B cell (primary cell): ENCODE measurements around the gene SECTM1.

Experiments used
- EZH2 ChIP-seq: IDR thresholded peaks from 2 replicates; pipeline ENCODE4 v1.6.1; 2012; ENCODE audit warnings: borderline replicate concordance, low read depth, mild to moderate bottlenecking, moderate library complexity, low read length; ENCODE audit not compliant: insufficient read depth, poor library complexity, severe bottlenecking
- TF ChIP-seq, protein P1 (sequence below): fragments of 200-600 bp; IDR thresholded peaks from one replicate; pipeline ENCODE4 v1.8.0; 2022; ENCODE audit warnings: antibody characterized with exemption, mild to moderate bottlenecking

DNA sequence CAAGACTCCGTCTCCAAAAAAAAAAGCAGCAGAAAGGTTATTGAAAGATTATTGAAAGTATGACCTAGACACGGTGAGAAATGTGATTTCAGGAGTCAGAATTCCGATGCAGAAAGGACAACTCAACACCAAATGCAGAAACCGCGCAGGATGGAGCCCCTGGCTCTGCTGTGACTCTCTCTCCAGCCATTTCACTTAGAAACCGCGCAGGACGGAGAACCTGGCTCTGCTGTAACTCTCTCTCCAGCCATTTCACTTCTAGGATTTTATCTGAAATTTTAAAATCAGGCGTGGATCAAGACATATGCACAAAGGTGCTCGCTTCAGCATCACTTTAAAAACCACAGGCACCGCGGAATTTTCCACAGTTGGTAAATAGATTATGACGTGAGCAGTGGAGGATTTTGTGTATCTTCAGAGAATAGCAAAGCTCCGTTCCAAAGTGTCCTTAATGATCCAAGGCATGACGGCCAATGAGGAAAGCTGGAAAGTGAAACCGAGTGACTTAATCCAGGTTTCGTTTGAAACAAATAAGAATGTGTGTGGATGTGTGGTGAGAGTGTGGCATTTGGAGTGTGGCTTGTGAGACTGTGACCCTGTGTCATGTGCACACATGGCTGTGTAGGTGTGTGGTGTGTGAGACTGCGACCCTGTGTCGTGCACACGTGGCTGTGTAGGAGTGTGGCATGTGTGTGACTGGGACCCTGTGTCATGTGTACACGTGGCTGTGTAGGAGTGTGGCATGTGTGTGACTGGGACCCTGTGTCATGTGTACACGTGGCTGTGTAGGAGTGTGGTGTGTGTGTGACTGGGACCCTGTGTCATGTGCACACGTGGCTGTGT is 47.5 kb upstream of the SECTM1 start:
- no peak for TF ChIP-seq EZH2
- TF ChIP-seq, protein P1, sequence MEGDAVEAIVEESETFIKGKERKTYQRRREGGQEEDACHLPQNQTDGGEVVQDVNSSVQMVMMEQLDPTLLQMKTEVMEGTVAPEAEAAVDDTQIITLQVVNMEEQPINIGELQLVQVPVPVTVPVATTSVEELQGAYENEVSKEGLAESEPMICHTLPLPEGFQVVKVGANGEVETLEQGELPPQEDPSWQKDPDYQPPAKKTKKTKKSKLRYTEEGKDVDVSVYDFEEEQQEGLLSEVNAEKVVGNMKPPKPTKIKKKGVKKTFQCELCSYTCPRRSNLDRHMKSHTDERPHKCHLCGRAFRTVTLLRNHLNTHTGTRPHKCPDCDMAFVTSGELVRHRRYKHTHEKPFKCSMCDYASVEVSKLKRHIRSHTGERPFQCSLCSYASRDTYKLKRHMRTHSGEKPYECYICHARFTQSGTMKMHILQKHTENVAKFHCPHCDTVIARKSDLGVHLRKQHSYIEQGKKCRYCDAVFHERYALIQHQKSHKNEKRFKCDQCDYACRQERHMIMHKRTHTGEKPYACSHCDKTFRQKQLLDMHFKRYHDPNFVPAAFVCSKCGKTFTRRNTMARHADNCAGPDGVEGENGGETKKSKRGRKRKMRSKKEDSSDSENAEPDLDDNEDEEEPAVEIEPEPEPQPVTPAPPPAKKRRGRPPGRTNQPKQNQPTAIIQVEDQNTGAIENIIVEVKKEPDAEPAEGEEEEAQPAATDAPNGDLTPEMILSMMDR: no peak
